ENCODE results near the gene UNC79.

DNA sequence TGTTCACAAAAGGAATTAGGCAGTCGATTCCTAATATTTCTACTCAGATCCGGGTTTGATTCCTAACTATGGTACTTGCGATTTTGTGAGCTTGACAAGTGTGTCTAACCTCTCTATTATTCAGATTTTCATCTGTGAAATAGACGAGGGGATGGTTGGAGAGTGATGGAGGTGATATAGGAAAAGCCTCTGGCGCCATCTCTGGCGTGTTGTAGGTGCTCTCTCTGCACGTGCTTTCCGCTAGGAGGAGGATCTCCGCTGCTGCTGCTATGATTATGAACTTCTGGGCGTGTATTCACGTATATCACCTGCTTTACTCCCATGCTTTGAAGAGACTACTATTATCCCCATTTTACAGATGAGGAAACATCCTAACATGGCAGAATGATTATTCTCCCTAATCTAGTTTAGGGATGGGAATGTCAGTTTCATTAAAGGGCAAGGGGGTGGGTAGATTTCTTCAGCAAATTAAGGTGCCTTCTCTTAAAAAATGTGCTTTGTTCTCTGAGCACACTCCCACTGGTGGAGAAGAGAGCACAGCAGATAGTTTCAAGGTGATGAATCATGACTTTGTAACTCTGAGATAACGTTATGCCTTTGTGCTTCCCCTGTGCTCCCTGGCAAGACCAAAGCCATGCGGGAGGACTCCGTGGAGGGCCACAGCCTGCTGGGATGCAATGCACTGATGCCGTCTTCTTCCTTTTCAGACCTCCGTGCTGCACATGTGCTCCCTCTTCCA is 260.5 kb downstream of the UNC79 start:
- no peak for TF ChIP-seq CTCF (IDR thresholded peaks at IDR 0.05; ENCODE audit: poor library complexity)
- no peak for TF ChIP-seq EZH2phosphoT487 (IDR thresholded peaks at IDR 0.05; ENCODE audit: low read depth, severe bottlenecking, unreplicated experiment)
- TF ChIP-seq EZH2 (IDR thresholded peaks at IDR 0.05; ENCODE audit: borderline replicate concordance), result no peak
